GM10266 (cell line): Measurements from ENCODE around the gene SLC7A1.
A peak's percentile ranks its signal among the peaks of the same experiment; 100 is the strongest.

Experiments
- DNase-seq: peaks from one replicate; pipeline ENCODE4 v3.0.0; 2012; ENCODE audit errors: extremely low spot score
- TF ChIP-seq, protein P1 (sequence below): IDR thresholded peaks from 2 replicates; pipeline ENCODE4 v1.5.1; 2012; ENCODE audit warnings: mild to moderate bottlenecking, low read depth; ENCODE audit not compliant: control insufficient read depth, insufficient read depth; ENCODE audit errors: missing control alignments

SLC7A1 gene

DNA sequence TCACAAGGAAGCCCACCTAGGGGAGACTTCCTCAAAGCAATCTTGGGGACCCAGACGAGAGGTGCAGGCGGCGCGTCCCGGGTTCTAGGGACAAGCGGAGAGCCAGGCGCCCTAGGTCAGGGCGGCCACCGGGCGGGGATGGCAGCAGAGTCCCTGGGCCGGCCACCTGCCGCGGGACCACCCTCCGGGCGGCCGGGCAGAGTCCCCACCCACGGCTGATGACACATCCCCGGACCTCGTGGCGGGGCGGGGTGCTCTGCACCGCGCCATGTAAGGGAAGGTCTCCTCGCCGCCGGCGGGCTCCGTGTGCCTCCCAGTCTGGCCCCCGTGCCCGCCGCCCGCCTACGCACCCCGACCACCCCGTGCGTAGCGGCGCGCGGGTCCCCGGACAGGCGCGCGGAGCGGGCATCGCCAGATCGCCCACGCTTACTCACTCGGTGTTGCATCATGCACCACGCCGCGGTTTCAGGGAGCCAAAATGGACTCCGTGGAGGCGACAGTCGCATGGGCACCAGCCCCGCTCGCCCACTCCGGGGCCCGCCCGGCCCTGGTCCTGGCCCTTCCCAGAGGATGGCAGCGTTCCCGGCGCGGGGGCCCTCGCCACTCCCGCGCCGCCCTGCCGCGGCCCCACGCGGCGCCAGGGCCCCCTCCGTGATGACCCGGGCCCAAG lies 643 bp downstream of the SLC7A1 start:
- TF ChIP-seq, protein P1, sequence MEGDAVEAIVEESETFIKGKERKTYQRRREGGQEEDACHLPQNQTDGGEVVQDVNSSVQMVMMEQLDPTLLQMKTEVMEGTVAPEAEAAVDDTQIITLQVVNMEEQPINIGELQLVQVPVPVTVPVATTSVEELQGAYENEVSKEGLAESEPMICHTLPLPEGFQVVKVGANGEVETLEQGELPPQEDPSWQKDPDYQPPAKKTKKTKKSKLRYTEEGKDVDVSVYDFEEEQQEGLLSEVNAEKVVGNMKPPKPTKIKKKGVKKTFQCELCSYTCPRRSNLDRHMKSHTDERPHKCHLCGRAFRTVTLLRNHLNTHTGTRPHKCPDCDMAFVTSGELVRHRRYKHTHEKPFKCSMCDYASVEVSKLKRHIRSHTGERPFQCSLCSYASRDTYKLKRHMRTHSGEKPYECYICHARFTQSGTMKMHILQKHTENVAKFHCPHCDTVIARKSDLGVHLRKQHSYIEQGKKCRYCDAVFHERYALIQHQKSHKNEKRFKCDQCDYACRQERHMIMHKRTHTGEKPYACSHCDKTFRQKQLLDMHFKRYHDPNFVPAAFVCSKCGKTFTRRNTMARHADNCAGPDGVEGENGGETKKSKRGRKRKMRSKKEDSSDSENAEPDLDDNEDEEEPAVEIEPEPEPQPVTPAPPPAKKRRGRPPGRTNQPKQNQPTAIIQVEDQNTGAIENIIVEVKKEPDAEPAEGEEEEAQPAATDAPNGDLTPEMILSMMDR = no peak

DNA sequence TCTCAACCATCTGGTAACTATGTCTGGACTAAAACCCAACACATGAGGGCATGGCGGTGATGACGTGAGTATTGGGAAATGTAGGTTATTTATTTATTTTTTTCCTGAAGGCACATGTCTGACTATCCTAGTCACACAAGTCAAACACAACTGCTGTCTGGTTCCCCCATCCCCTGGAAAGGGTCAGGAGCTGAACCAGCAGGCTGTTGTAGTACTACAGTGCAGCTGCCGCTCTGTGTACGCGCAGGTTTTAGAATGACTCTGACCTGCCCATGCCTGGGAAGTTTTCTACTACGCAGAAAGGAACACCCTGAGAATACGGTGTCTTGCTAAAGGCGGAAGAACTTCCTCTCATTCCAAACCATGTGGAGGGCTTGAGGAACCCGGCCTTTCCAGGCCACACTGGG lies 1.2 kb downstream of the SLC7A1 start:
- TF ChIP-seq, protein P1 = no peak
- DNase-seq = peak; percentile 62

More for the DNA sequence above, 643 bp downstream of the SLC7A1 start:
- DNase-seq = peak; percentile 80

DNA sequence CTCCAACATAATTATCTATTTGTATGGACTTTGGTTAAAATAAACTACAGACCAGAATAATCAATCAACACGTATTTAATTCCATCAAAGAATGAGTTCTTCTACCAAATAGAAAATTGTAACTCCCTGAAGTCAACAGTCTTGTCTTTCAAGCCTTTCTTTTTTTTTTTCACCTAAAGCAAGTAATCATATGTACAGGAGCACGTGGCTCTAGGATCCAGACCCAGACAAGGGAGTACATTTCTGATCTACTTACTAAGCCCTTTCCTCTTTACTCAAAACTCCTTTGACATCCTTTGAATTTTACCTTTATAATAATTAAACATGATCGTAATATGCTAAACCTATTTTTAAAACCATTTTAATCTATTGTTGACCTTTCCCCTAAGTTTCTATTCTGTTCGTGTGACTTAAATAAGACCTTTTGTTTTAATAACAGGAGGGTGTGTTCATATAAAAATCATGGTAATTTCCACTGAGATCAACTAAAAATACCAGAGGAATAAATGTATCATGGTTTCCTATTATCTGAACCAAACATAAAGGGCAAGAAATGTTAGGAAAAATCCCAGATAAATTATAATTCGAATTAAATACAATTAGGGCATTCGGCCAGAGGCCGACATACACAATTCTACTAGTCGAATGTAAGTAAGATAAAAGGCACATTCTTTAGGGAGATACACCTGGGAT lies 1.7 kb downstream of the SLC7A1 start:
- no peak for DNase-seq
- TF ChIP-seq, protein P1 = no peak

DNA sequence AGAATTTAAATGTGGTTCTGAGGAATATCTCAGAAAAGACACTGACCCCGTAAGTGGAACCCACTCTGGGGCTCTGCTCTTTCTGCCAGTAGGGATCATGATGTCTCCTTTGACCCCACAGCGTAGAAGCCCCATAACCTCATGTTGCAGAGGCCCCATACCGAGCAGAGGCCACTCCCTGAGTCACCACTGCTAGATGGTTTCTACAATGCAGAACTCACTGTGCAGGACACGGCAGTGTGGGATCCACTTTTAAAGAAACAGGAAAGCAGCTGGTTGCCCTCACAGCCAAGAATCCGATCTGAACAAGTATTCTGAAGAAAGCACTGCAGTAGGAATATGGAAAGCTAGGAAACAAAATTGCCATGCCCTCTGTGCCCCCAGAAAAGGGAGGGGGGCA lies 4.2 kb downstream of the SLC7A1 start:
- TF ChIP-seq, protein P1 = no peak
- no peak for DNase-seq

DNA sequence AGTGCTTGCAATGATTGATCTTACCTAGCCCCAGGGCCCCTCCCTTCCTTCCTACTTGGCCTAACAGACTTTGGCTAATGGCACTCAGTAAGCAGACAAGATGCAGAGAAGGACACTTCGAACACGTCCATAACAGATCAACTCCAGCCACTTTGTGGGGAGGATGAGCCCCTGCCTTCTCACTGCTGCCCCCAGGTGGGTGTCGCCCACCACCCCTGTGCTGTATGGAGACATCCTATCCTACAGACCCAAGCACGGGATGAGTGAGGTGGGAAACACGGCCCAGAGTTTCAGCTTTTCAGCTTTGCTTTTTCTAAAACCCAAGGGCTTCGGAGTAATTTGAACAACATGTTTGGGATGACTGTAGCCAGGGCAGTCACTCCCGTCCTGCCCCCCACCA lies 5.5 kb downstream of the SLC7A1 start:
- DNase-seq = no peak
- TF ChIP-seq, protein P1 = no peak

DNA sequence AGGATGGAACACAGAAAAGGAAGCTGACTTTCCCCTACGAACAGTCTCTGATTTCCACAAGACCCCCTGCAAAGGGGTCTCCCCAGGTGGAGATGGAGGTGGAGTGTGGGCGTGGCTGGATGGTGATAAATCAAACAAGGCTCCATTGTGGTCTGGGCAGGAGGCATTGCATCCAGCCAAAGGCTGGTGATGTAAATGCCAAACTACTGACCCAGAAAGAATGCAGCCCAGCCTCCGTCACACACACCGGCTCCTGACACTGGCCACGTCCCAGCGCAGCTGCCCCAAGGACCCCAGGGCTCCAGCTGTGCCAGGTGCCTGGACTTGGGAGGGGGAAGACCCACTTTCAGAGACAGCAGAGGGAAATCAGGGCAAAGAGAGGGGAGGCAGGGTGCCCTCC lies 6.3 kb downstream of the SLC7A1 start:
- no peak for DNase-seq
- TF ChIP-seq, protein P1 = no peak

DNA sequence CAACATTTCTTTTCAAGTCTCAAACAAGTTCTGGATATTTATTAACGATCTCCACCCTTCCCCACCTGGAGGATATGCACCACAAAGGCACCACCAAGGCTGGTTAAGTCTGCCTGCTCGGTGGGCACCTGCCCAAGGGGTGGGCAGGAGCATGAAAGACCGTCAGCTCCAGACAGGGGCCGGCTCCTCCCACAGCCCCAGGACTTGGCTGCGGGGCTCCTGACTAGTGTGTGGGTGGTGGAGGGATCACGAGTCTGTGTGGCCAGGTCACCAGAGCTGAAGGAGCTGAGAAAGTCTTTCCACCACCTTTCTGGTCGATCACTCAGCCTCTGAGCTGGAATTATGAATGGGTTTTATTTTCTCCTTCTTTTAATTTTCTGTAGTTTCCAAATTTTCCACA lies 7.8 kb downstream of the SLC7A1 start:
- DNase-seq = no peak
- TF ChIP-seq, protein P1 = no peak
